GM21576 (cell line): ENCODE results near the gene RHOB.
"Not testable (repeated sequence)": the region's sequence is repeated elsewhere in the genome, so short reads cannot be mapped to it uniquely, and the experiment has no call there.

Source experiments
- ATAC-seq: cut with Tn5 transposase; IDR thresholded peaks from one replicate; pipeline ENCODE4 v1.9.1; 2021; ENCODE audit warnings: mild to moderate bottlenecking, moderate library complexity; ENCODE audit not compliant: unreplicated experiment

Gene RHOB

DNA sequence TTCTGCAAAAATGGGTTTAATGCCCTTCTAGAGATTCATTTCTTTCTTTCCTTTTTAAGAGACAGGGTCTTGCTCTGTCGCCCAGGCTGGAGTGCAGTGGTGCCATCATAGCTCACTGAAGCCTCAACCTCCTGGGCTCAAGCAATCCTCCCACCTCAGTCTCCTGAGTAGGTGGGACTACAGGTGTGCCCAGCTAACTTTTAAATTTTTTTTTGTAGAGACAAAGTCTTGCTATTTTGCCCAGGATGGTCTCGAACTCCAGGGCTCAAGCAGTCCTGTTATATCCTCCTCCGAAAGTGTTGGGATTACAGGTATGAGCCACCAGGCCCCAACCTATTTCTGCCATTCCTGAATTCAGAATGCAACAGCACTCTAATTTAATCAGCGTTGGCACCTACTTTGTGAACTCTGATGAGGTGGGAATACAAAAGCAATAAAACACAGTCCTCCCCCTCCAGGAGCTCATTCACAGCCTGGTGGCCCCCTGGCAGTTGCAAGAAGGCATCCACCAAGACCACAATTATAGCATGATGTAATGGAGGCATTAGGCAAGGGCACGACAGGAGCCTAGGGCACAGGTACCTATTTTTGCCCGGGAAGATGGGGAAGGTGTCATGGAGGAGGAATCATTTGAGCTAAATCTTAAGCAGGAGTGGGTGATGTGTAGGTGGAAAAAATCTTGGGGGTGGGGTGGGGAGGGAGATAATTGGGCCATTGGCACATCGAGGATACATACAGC, 5.1 kb downstream of the RHOB start:
- no peak for ATAC-seq

DNA sequence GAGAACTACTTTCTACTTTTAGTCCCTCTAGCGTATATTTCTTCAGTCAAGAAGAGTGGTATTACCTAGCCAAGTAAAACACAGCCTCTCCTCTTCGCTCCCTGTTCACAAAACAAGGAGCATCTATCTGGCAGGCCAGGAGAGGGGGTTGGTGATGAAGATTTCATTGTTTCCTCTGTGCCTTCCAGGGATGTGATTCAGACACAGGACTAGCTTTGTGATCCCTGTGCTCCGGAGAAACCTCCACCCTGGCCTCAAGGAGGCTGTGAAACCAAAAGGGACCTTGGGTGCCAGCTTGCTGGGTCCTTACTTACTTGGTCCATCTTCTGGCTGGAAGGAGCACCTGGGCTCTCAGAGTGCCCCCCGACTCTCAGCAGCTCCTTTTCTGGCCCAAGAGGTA, 5.7 kb downstream of the RHOB start:
- no peak for ATAC-seq

DNA sequence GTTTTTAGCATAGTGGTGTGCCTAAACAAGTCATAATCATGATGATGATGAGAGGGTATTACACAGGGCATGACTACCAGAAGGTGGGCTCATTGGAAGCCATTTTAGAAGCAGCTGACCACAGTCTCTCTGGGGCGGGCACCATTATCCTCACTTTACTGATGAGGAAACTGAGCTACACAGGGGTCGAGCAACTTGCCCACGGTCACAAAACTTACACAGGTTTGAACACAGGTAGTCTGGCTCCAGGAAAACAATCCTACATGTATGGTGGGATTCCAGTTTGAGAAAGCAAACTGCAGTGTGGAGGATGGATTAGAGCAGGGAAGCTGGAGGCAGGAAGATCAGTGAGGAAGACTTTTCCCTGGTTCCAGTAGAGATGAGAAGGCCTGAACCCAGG, 6.2 kb downstream of the RHOB start:
- ATAC-seq: no peak

DNA sequence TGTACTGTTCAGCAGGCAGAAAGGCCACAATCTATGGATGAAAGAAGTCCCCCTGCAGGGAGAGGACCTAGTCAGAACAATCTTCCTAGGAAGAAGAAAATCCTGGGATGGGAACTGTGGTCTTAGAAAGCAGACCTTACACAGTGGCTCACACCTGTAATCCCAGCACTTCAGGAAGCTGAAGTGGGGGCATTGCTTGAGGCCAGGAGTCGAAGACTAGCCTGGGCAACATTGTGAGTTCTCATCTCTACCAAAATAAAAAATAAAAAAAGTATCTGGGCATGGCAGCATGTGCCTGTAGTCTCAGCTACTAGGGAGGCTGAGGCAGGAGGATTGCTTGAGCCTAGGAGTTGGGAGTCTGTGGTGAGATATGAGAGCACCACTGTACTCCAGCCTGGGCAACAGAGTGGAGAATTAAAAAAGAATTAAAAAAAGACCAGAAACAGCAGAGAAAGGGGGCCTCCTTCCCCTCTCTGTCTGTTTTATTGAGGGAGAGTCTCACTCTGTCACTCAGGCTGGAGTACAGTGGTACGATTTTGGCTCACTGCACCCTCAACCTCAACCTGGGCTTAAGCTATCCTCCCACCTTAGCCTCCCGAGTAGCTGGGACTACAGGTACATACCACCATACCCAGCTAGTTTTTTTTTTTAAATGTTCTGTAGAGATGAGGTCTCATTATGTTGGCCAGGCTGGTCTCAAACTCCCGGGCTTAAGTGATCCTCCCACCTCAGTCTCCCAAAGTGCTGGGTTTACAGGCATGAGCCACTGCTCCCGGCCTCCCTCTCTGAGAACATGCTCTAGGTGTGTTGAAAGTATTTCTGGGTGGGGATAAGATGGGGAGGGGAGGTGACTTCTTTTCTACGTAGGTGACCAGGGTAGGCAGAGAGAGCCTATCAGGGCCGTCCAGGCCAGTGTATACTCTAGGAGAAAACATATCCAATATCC, 7.4 kb downstream of the RHOB start:
- ATAC-seq: no peak

DNA sequence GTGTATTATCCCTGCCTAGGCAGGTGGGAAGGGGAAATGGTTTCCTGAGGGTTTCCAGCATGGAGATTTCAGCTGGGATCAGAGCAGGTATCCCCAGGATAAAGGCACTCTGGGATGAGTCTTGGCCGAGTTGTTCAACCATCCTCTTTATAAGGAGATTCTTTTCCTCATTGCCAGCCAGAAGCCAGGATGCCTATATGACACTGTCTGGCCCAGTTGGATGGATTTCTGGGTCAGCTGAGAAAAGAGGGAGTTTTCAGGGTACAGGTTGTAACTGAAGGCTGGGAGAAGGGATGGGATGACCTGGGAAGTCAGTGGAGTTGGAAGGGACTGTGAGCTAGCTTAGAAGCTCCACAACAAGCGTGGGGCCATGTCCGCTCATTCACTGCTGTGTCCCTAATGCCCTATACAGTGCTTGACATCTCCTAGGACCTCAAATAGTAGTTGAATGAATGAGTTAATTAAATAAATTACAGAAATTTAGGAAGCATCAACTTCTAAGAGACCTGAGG, 8.3 kb downstream of the RHOB start:
- ATAC-seq: no peak

DNA sequence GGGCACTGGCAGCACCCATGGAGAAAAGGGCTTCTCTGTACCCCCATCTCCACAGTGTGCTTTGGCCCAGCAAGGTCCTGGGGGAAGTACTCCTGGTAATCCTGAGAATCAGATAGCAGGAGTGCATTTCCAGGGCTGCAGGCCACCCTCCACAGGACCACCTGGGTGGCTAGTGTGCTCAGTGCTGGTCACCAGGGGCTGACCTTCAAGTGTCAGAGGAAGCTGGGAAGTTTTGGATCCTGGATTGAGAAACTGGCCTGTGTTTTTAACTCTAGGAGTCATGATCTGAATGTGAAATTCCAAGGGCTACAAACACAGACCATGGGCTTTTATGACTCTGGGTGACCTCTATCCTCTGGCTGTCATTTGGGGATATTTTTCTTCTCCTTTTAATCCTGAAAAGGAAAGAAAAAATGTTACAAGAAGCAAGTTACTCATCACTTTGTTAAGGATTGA, 9.3 kb downstream of the RHOB start:
- ATAC-seq: no peak

DNA sequence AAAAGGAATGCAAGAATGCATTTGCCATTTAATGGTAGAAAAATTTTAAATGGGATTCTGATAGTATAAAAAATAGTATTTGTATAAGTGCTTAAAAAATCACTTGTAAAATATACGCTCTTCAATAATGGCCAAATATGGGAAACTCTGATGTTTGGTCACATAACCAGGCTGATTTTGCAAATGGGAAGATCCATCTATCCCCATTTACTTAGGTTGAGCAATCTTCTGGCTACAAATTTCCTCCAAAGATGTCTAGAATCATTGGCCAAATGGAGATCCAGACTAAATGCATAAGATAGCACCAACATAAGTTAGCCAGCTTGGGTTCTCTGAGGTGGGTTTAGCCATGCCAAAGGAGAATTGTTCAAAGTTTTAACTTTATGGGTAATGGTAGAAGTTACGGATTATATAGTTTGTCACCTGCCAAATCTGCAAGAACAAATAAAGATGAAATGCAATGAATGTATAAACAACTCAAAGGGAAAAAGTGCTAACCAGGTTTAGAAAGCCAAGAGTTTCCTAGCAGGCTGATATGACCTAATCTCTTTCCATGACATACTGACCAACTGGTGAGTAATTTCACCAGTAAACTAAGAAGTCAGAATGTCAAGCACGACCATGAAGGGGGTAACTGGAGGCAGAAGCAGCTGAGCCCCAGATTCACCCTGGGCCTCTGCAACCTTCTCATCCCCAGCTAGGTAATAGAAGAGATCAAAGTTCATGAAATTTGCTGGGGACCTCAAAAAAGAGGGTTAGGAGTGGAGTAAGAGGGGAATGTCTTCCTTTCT, 10.0 kb downstream of the RHOB start:
- no peak for ATAC-seq

DNA sequence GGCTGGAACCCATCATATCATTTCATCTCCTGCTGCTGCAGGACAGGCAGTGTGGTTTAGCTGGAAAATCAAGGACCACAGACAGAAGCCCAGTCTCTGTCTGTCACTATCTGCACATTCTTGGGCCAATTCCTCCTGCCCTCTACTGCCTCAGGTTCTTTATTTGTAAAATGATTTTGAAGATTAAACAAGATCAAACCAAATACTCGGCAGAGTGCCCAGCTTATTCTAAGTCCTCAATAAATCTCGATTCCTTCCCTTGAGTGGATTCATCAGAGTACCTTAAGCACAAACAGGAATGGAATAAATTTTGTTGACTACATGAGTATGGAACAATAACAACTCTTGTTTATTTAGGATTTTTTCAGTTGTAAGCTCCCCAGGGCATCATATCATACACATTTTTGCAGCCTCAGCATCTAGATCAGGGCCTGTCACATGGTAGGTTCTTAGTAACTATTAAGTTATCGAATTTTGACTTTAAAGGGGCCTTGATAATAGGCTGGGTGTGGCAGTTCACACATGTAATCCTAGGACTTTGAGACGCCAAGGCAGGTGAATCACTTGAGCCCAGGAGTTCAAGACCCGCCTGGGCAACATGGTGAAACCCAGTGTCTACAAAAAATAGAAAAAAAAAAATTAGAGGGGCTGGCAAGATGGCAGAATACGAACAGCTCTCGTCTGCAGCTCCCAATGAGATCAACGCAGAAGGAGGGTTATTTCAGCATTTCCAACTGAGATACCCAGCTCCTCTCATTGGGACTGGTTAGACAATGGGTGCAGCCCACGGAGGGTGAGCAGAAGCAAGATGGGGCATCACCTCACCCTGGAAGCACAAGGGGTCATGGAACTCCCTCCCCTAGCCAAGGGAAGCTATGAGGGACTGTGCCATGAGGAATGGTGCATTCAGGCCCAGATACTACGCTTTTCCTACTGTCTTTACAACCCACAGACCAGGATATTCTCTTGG, 11.1 kb downstream of the RHOB start:
- no peak for ATAC-seq

DNA sequence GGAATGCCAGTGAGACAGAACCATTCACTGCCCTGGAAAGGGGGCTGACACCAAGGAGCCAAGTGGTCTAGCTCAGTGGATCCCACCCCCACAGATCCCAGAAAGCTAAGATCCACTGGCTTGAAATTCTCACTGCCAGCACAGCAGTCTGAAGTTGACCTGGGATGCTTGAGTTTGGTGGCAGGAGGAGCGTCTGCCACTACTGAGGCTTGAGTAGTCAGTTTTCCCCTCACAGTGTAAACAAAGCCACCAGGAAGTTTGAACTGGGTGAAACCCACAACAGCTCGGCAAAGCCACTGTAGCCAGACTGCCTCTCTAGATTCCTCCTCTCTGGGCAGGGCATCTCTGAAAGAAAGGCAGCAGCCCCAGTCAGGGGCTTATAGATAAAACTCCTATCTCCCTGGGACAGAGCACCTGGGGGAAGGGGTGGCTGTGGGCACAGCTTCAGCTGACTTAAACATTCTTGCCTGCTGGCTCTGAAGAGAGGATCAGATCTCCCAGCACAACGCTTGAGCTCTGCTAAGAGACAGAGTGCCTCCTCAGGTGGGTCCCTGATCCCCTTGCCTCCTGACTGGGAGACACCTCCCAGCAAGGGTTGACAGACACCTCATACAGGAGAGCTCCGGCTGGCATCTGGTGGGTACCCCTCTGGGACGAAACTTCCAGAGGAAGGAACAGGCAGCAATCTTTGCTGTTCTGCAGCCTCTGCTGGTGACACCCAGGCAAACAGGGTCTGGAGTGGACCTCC, 12.0 kb downstream of the RHOB start:
- not testable (repeated sequence) for ATAC-seq

DNA sequence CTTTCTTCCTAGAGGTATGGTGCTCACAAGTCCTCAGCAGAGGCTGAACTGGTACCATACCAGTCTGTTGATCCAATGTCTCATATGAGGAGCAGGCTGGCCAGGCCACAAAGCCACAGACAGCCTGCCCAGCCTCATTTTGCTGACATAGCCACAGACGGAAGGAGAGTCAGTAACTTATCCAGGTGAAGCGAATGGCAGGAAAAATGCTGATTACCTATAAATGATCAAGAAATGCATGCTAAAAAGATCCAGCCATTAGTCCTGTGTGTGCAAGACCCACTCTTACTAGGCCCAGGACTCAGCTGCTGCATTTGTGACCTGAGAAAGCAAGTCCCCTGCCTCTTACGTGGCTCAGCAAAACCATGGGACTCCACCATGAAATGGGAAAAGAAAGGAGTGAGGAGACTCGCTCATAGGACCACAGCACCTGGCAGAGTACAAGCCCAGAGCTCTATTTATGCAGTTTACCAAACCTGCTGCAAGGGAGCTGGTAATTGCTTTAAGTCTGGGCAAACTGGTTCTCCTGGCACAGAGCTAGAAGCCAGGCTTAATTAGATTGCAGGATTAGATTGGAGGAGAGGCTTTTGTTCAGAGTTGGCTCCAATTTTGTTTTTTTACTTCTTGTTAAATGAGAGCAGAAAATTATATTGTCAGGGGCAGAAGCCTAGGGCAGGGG, 19.0 kb downstream of the RHOB start:
- ATAC-seq: no peak

DNA sequence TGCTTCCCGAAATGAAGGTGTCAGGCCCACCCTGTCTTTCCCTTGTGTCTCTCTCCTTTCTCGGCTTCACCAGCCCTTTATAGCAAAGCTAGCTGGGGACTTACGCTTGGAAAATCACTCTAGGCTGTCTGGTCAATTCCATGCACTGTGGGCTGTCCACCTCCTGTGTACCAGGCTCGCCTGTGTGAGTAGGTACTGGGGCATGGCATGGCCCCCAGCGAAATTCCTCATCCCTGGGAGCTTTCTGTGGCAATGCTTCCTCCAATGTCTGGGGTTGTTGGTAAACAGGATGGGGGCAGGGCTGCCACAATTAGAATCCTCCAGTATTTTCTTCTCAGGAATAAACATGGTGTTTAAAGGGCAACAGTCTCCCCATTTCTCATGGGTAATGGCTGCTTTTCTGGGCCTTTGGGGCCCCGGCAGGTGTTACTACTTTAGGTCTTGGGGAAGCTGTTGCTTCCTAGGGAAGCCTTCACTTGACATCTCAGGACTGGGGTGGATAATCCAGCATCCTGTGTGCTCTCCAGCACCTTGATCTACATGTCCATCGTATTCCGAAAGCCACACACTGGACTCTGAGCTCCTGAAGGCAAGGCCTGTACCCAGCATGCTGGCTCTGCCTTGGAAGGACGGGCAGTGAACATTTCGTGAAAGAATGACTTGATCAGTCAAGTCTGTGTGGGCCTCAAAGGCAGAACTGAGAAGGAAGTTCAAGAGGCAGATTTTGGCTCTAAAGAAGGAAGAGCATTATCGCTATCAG, 21.1 kb downstream of the RHOB start:
- no peak for ATAC-seq

DNA sequence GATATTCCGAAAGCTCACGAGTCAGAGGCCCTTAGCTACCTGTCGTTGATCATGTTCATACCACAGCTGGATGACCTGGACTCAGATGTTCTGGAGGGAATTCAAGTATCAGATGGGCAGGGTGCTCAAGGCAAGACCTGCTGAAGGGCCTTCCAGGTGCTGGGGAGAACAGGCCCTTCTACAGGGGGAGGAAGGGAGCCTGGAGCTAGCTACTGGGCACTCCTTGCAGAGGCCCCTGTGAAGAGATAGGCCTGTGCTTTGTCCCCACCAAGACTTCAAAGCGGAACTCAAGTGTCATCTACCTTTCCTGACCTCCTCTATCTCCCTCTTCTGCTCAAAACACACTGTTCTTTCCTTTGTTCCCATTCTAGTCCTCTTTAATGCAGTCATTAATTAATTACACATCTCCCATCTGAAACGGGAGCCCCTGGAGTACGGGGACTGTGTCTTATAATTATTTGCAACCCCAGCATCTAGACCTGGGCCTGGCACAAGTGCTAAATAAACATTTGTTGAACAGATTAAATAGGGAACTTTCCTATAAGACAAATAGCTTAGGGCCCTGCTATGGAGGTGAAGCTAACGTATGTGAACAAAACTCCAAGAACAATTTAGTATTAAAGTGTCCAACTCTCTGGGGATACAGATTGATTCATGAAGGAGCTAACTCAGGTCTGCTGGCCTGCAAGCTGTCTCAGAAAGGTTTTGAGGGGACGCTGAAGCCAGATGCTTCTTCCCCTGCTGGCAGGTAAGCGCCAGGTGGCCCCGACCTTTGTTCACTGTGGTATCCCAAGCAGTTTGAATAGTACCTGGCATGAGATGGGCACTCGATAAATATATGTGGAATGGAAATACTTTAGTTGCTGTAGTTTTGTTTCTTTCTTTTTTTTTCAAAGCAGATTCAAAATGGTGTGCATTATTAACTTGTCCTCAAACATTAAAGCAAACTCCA, 22.0 kb downstream of the RHOB start:
- no peak for ATAC-seq

DNA sequence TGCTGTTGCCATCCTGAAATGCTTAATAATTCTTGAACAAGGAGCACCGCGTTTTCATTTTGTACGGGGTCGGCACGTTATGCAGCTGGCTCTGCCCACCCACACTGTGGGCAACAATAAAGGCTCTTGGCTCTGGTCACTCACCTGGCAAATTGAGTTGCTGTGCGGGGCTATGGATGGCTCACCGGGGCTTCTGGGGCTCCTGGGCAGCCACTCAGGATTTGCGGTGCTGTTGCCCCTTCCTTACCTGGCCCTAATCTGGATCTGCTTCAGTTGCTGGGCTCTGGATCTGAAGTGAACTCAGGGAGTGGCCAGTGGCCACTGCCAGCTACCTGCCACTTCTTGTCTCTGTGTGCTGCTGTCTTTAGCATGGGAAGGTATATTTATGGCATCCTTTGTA, 22.7 kb downstream of the RHOB start:
- ATAC-seq: no peak

DNA sequence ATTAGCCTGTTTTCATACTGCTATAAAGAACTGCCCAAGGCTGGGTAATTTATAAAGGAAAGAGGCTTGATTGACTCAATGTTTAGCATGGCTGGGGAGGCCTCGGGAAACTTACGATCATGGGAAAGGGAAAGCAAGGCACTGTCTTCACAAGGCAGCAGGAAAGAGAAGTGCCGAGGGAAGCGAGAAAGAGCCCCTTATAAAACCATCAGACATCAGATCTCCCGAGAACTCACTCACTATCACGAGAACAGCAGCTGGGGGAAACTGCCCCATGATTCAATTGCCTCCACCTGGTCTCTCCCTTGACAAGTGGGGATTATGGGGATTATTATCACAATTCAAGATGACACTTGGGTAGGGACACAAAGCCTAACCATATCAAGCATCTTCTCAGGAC, 23.3 kb downstream of the RHOB start:
- ATAC-seq: no peak

DNA sequence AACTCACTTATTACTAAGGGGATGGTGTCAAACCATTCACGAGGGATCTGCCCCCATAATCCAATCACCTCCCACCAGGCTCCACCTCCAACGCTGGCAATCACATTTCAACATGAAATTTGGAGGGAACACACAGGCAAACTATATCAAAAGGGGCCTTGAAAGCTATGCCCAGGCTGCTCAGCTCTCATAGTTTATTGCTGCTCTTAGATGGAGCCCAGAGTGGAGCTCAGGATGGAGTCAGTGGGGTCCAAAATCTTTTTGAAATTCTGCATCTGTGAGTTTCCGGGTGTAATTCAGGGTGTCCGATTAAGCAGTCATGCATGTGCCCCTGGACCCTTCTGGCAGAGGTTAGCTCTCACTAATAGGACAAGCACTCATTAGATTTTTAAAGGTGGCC, 24.3 kb downstream of the RHOB start:
- no peak for ATAC-seq

DNA sequence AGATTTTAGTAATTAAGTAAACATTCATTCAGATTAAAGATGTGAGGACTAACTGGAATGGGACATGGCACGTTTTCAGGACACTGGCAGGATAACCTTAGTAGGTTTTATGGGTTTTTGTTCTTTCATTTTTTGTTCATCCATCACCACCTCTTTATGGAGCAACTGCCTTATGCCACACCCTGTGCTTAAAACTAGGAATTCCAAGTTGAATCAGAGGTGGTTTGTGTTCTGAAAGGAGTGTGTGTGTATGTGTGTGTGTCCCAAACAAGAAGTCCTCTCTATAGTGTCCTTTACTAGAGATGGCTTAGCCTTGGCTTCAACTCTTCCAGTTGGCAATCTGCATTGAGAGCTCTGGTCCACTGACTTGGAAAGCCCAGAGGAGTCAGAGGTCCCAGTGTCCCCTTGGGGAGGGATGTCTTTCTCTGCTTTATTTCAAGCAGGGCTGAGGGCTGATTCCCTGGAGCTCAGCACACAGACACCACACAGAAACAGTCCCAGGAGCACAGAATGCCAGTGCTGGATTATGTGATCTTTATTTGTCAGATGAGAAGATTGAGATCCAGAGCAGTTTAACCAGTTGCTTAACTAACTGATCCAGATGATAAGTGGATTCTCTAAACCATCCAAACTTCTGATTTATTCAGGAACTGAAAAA, 25.2 kb downstream of the RHOB start:
- ATAC-seq: no peak
